Fibroblast of lung (primary cell): ENCODE results near the gene PDE4B. TPM values are rescaled to one million over a fixed set of nuclear protein-coding genes. Genes with fewer than 3 reads are reported as not detected.

Experiments used
- DNase-seq, 2 donors: peaks; one replicate each; pipeline versions ENCODE4 v3.0.0 to v3.0.0-alpha.2; 2010; ENCODE audit warnings: low read depth in 2 of 2
- H2AFZ ChIP-seq: 2 replicates; pipeline ENCODE4 v1.5.1; 2012; ENCODE audit warnings: low read length, control low read depth, inconsistent platforms
- H3K27ac ChIP-seq: 2 replicates; pipeline ENCODE4 v1.5.1; 2011; ENCODE audit warnings: low read length, control low read depth; ENCODE audit not compliant: insufficient read depth
- H3K27me3 ChIP-seq: 2 replicates; pipeline ENCODE4 v1.5.1; 2011; ENCODE audit warnings: mild to moderate bottlenecking, low read length; ENCODE audit not compliant: control insufficient read depth, insufficient read depth
- H3K36me3 ChIP-seq: 2 replicates; pipeline ENCODE4 v1.5.1; 2011; ENCODE audit warnings: low read length; ENCODE audit not compliant: control insufficient read depth, insufficient read depth
- H3K4me1 ChIP-seq: 2 replicates; pipeline ENCODE4 v1.5.1; 2011; ENCODE audit warnings: low read length; ENCODE audit not compliant: control insufficient read depth, insufficient read depth; ENCODE audit errors: extremely low read depth
- H3K4me2 ChIP-seq: 2 replicates; pipeline ENCODE4 v1.5.1; 2011; ENCODE audit warnings: low read length, control low read depth; ENCODE audit not compliant: insufficient read depth; ENCODE audit errors: extremely low read depth
- H3K4me3 ChIP-seq, 4 experiments: fragments of 200-600 bp in 1 of 4; sonication (generic) in 1 of 4; replicated peaks in 1 of 4; 2 replicates each; pipeline ENCODE4 v1.5.1; 2011 to 2016; ENCODE audit warnings: low read length in 4 of 4, low read depth in 3 of 4, mild to moderate bottlenecking in 3 of 4, control low read depth in 2 of 4, inconsistent platforms in 1 of 4, mixed read lengths in 1 of 4; ENCODE audit not compliant: insufficient read depth in 1 of 4; ENCODE audit errors: control extremely low read depth in 1 of 4
- H3K79me2 ChIP-seq: 2 replicates; pipeline ENCODE4 v1.5.1; 2012; ENCODE audit warnings: mild to moderate bottlenecking, low read length, inconsistent platforms; ENCODE audit not compliant: control insufficient read depth, insufficient read depth
- H3K9ac ChIP-seq: 2 replicates; pipeline ENCODE4 v1.5.1; 2011; ENCODE audit warnings: mild to moderate bottlenecking, low read length, control low read depth; ENCODE audit not compliant: insufficient read depth
- H3K9me3 ChIP-seq: 2 replicates; pipeline ENCODE4 v1.5.1; 2012; ENCODE audit warnings: low read depth, low read length; ENCODE audit not compliant: control insufficient read depth, insufficient read depth
- H4K20me1 ChIP-seq: 2 replicates; pipeline ENCODE4 v1.5.1; 2011; ENCODE audit warnings: low read length; ENCODE audit not compliant: control insufficient read depth, insufficient read depth; ENCODE audit errors: extremely low read depth
- CTCF ChIP-seq, 2 donors: IDR thresholded peaks in 1 of 2; conservative IDR thresholded peaks in 1 of 2; 1 replicate in 1 of 2; 2 replicates in 1 of 2; pipeline ENCODE4 v1.5.1; 2011 to 2012; ENCODE audit warnings: low read length in 2 of 2, control low read depth in 1 of 2, inconsistent platforms in 1 of 2, low read depth in 1 of 2, mild to moderate bottlenecking in 1 of 2
- EZH2 ChIP-seq: IDR thresholded peaks from 2 replicates; pipeline ENCODE4 v1.5.1; 2012; ENCODE audit warnings: low read length, control low read depth, mild to moderate bottlenecking; ENCODE audit errors: missing control alignments
- polyA plus RNA-seq, 2 donors: library from polyadenylated mRNA; depleted of rRNA in 1 of 2; stranded (reverse) in 1 of 2; unstranded in 1 of 2; fragments of >200 nt; gene quantifications; 2 replicates each; pipeline ENCODE4 v1.2.1, GENCODE V29; 2011 to 2012; ENCODE audit warnings: missing spikeins in 1 of 2
- total RNA-seq: library from RNA; depleted of rRNA; stranded (reverse); fragments of >200 nt; gene quantifications from 2 replicates; pipeline ENCODE4 v1.2.1, GENCODE V29; 2014

The PDE4B gene
- total and polyA plus RNA-seq, 2 donors (not counting 1 experiment from before 2014, with no cell fraction given), result 3.7 to 19.8 TPM

- Histone ChIP-seq H2AFZ (no peak overlapping the region), H3K4me2 (no peak overlapping the region), H3K36me3 (no peaks in the 10 kb centered on the region), H3K9ac (no peak overlapping the region), H3K27me3 (no peaks in the 10 kb centered on the region), H3K4me1 (no peaks in the 10 kb centered on the region), H3K79me2 (no peaks in the 10 kb centered on the region), H4K20me1 (no peaks in the 10 kb centered on the region), H3K4me3 (no peak overlapping the region), H3K9me3 (no peaks in the 10 kb centered on the region), H3K27ac (no peak overlapping the region)
- TF ChIP-seq CTCF (conservative IDR thresholded peaks at IDR 0.05 in 1 of 2, IDR thresholded peaks at IDR 0.05 in 1 of 2; ENCODE audit: low read depth in 1 of 2, low read length in 2 of 2) (peak; percentile 49), EZH2 (no peak)
- peak; percentile 30 to 72 for DNase-seq
These were observed 166.1 kb downstream of the PDE4B start for GRCh38 chr1:65958561-65959350.

GRCh38 chr1:65959896-65960567 lies 167.3 kb downstream of the PDE4B start:
- H3K27me3 ChIP-seq, result no peaks in the 10 kb centered on the region
- H3K4me1 ChIP-seq, result no peaks in the 10 kb centered on the region
- H3K9ac ChIP-seq, result no peak overlapping the region
- H3K4me2 ChIP-seq, result no peak overlapping the region
- no peaks in the 10 kb centered on the region for H3K79me2 ChIP-seq
- H4K20me1 ChIP-seq, result no peaks in the 10 kb centered on the region
- TF ChIP-seq CTCF (conservative IDR thresholded peaks at IDR 0.05 in 1 of 2, IDR thresholded peaks at IDR 0.05 in 1 of 2; ENCODE audit: low read depth in 1 of 2, low read length in 2 of 2), result no peak
- no peak for TF ChIP-seq EZH2
- no peaks in the 10 kb centered on the region for H3K36me3 ChIP-seq
- no peak overlapping the region for H3K27ac ChIP-seq
- DNase-seq, result peak in 1 of 2 donors; percentile 76
- H3K4me3 ChIP-seq, result no peak overlapping the region
- no peak overlapping the region for H2AFZ ChIP-seq
- no peaks in the 10 kb centered on the region for H3K9me3 ChIP-seq

- H3K79me2 ChIP-seq, result no peaks in the 10 kb centered on the region
- H3K9me3 ChIP-seq, result no peaks in the 10 kb centered on the region
- no peak for DNase-seq
- no peaks in the 10 kb centered on the region for H3K27me3 ChIP-seq
- H3K27ac ChIP-seq, result no peak overlapping the region
- H3K4me2 ChIP-seq, result no peak overlapping the region
- no peak overlapping the region for H3K9ac ChIP-seq
- H3K4me1 ChIP-seq, result no peaks in the 10 kb centered on the region
- H3K36me3 ChIP-seq, result no peaks in the 10 kb centered on the region
- H4K20me1 ChIP-seq, result no peaks in the 10 kb centered on the region
- TF ChIP-seq EZH2 (no peak), CTCF (conservative IDR thresholded peaks at IDR 0.05 in 1 of 2, IDR thresholded peaks at IDR 0.05 in 1 of 2; ENCODE audit: low read depth in 1 of 2, low read length in 2 of 2) (no peak)
- H3K4me3 ChIP-seq, result no peak overlapping the region
- H2AFZ ChIP-seq, result no peak overlapping the region
These were observed 170.6 kb downstream of the PDE4B start for GRCh38 chr1:65963156-65963888.
